ENCODE data around the gene ASGR2.

ASGR2 gene

GRCh38 chr17:7078711-7079110 lies 35.9 kb downstream of the ASGR2 start:
- no peaks in the 10 kb centered on the region; the same call in 1 of the 2 replicates for H3F3A ChIP-seq (ENCODE audit: insufficient read depth, low read length)
- H2AFZ ChIP-seq (ENCODE audit: low read length): no peak overlapping the region
- H3K4me3 ChIP-seq (ENCODE audit: low read length): no peak overlapping the region
- H3K4me2 ChIP-seq (ENCODE audit: low read depth, low read length): no peak overlapping the region
- DNase-seq: peak; percentile 2
- no peaks in the 10 kb centered on the region for H3K9me3 ChIP-seq (replicated peaks; ENCODE audit: insufficient read depth, low read length)
- no peaks in the 10 kb centered on the region for H3K4me1 ChIP-seq (ENCODE audit: low read length)
- TF ChIP-seq EZH2 (optimal IDR thresholded peaks at IDR 0.05; ENCODE audit: low read depth, low read length): no peak
- H3K9ac ChIP-seq (ENCODE audit: low read length): no peak overlapping the region
- H3K36me3 ChIP-seq (replicated peaks; ENCODE audit: insufficient read depth, low read length): no peaks in the 10 kb centered on the region
- no peaks in the 10 kb centered on the region for H4K20me1 ChIP-seq (ENCODE audit: insufficient read depth, low read length)
- no peak overlapping the region for H3K27ac ChIP-seq (ENCODE audit: low read length)
- peaks cover 81% of the 10 kb centered on the region for H3K27me3 ChIP-seq (replicated peaks; ENCODE audit: insufficient read depth, low read length)
- no peaks in the 10 kb centered on the region for H3K79me2 ChIP-seq (ENCODE audit: low read length)
- no peaks in the 10 kb centered on the region for H3K9me2 ChIP-seq (replicated peaks; ENCODE audit: insufficient read depth, low read length)

DNA sequence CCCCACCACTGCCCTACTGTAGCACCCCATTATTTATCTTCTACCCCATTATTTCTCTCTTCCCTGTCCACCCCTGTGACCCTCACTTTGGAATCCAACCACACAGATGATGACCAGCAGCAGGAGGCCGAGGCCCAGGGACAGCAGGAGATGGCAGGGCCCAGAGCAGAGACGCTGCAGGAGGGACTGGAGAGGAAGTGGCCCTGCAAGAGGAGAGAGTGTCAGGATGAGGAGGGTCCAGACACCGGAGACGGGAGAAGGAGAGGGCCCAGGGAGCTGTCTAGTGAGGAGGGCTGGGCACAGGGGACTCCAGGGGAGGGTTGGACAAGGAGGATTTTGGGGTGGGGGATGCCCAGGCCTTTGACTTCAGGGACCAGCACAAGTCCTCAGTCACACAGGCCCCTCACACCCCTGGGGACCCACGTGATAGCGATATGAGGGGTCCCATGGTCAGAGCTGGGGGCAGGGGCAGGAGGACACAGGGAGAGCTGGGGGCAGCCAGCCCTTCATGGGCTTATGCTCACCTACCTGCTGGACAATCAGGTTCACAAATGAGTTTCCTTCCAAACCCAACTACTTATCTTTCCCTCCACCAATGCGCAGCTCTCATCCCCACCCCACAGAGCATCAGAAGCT lies 36.6 kb downstream of the ASGR2 start:
- no peak overlapping the region for H3K4me2 ChIP-seq (ENCODE audit: low read depth, low read length)
- no peaks in the 10 kb centered on the region for H3K9me3 ChIP-seq (replicated peaks; ENCODE audit: insufficient read depth, low read length)
- no peak overlapping the region for H3K4me3 ChIP-seq (ENCODE audit: low read length)
- no peaks in the 10 kb centered on the region for H3F3A ChIP-seq (ENCODE audit: insufficient read depth, low read length)
- H3K27me3 ChIP-seq (replicated peaks; ENCODE audit: insufficient read depth, low read length): peaks cover 82% of the 10 kb centered on the region
- no peaks in the 10 kb centered on the region for H4K20me1 ChIP-seq (ENCODE audit: insufficient read depth, low read length)
- H2AFZ ChIP-seq (ENCODE audit: low read length): no peak overlapping the region
- DNase-seq: no peak
- H3K36me3 ChIP-seq (replicated peaks; ENCODE audit: insufficient read depth, low read length): no peaks in the 10 kb centered on the region
- no peak overlapping the region for H3K9ac ChIP-seq (ENCODE audit: low read length)
- H3K4me1 ChIP-seq (ENCODE audit: low read length): no peaks in the 10 kb centered on the region
- H3K9me2 ChIP-seq (replicated peaks; ENCODE audit: insufficient read depth, low read length): no peaks in the 10 kb centered on the region
- H3K27ac ChIP-seq (ENCODE audit: low read length): no peak overlapping the region
- no peaks in the 10 kb centered on the region for H3K79me2 ChIP-seq (ENCODE audit: low read length)
- TF ChIP-seq EZH2 (optimal IDR thresholded peaks at IDR 0.05; ENCODE audit: low read depth, low read length) (no peak), EZH2phosphoT487 (IDR thresholded peaks at IDR 0.05; ENCODE audit: low read length) (no peak)
- TF ChIP-seq, protein P1, sequence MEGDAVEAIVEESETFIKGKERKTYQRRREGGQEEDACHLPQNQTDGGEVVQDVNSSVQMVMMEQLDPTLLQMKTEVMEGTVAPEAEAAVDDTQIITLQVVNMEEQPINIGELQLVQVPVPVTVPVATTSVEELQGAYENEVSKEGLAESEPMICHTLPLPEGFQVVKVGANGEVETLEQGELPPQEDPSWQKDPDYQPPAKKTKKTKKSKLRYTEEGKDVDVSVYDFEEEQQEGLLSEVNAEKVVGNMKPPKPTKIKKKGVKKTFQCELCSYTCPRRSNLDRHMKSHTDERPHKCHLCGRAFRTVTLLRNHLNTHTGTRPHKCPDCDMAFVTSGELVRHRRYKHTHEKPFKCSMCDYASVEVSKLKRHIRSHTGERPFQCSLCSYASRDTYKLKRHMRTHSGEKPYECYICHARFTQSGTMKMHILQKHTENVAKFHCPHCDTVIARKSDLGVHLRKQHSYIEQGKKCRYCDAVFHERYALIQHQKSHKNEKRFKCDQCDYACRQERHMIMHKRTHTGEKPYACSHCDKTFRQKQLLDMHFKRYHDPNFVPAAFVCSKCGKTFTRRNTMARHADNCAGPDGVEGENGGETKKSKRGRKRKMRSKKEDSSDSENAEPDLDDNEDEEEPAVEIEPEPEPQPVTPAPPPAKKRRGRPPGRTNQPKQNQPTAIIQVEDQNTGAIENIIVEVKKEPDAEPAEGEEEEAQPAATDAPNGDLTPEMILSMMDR (IDR thresholded peaks at IDR 0.05; ENCODE audit: low read length): no peak

DNA sequence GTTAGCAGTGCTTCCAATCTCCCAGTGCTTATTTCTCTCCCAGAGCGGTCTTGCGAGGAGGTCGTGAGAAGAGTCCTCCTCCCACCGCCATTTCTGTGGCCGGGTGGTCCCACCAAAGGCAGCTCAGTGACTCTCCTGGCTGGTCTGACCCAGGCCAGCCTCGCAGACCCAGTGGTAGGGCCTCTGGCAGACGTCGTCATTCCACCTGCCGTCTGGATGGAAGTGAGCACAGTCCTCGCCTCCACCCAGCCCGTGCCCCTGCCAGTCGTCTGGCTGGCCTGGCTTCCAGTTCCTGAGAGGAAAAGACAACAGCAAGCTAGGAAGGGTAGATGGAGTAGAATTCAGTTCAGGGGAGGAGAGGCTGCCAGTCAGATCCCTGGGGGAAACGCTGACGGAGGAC lies 39.7 kb downstream of the ASGR2 start:
- H3K36me3 ChIP-seq (replicated peaks; ENCODE audit: insufficient read depth, low read length): no peaks in the 10 kb centered on the region
- TF ChIP-seq EZH2 (optimal IDR thresholded peaks at IDR 0.05; ENCODE audit: low read depth, low read length): no peak
- no peak for TF ChIP-seq EZH2phosphoT487 (IDR thresholded peaks at IDR 0.05; ENCODE audit: low read length)
- TF ChIP-seq, protein P1 (IDR thresholded peaks at IDR 0.05; ENCODE audit: low read length): no peak
- H3K9me3 ChIP-seq (replicated peaks; ENCODE audit: insufficient read depth, low read length): no peaks in the 10 kb centered on the region
- H4K20me1 ChIP-seq (ENCODE audit: insufficient read depth, low read length): no peaks in the 10 kb centered on the region
- no peaks in the 10 kb centered on the region for H3F3A ChIP-seq (ENCODE audit: insufficient read depth, low read length)
- H2AFZ ChIP-seq (ENCODE audit: low read length): no peak overlapping the region
- H3K79me2 ChIP-seq (ENCODE audit: low read length): no peaks in the 10 kb centered on the region
- no peak for DNase-seq
- no peaks in the 10 kb centered on the region for H3K9me2 ChIP-seq (replicated peaks; ENCODE audit: insufficient read depth, low read length)
- H3K4me2 ChIP-seq (ENCODE audit: low read depth, low read length): no peak overlapping the region
- peaks cover 78% of the 10 kb centered on the region for H3K27me3 ChIP-seq (replicated peaks; ENCODE audit: insufficient read depth, low read length)
- no peak overlapping the region for H3K27ac ChIP-seq (ENCODE audit: low read length)
- no peak overlapping the region for H3K4me3 ChIP-seq (ENCODE audit: low read length)
- no peak overlapping the region for H3K9ac ChIP-seq (ENCODE audit: low read length)
- no peaks in the 10 kb centered on the region for H3K4me1 ChIP-seq (ENCODE audit: low read length)

GRCh38 chr17:7072406-7072805 lies 42.2 kb downstream of the ASGR2 start:
- no peaks in the 10 kb centered on the region for H4K20me1 ChIP-seq (ENCODE audit: insufficient read depth, low read length)
- no peak overlapping the region for H3K4me3 ChIP-seq (ENCODE audit: low read length)
- no peak overlapping the region for H2AFZ ChIP-seq (ENCODE audit: low read length)
- no peaks in the 10 kb centered on the region for H3K4me1 ChIP-seq (ENCODE audit: low read length)
- H3K27me3 ChIP-seq (replicated peaks; ENCODE audit: insufficient read depth, low read length): peaks cover 76% of the 10 kb centered on the region
- H3K36me3 ChIP-seq (replicated peaks; ENCODE audit: insufficient read depth, low read length): no peaks in the 10 kb centered on the region
- no peaks in the 10 kb centered on the region for H3K79me2 ChIP-seq (ENCODE audit: low read length)
- no peak overlapping the region for H3K9ac ChIP-seq (ENCODE audit: low read length)
- peak; percentile 1 for DNase-seq
- H3K9me2 ChIP-seq (replicated peaks; ENCODE audit: insufficient read depth, low read length): no peaks in the 10 kb centered on the region
- H3K27ac ChIP-seq (ENCODE audit: low read length): no peak overlapping the region
- H3K9me3 ChIP-seq (replicated peaks; ENCODE audit: insufficient read depth, low read length): no peaks in the 10 kb centered on the region
- H3K4me2 ChIP-seq (ENCODE audit: low read depth, low read length): no peak overlapping the region
- TF ChIP-seq, protein P1 (IDR thresholded peaks at IDR 0.05; ENCODE audit: low read length): no peak
- TF ChIP-seq EZH2phosphoT487 (IDR thresholded peaks at IDR 0.05; ENCODE audit: low read length): no peak
- no peak for TF ChIP-seq EZH2 (optimal IDR thresholded peaks at IDR 0.05; ENCODE audit: low read depth, low read length)
- H3F3A ChIP-seq (ENCODE audit: insufficient read depth, low read length): no peaks in the 10 kb centered on the region

Measured in MM.1S (cell line).